Choroid plexus epithelial cell (primary cell): ENCODE data around the gene KRTAP16-1.
"Not testable (repeated sequence)": the region's sequence is repeated elsewhere in the genome, so short reads cannot be mapped to it uniquely, and the experiment has no call there.

Experiments
- DNase-seq: peaks from one replicate; pipeline ENCODE4 v3.0.0-alpha.2; 2010; ENCODE audit warnings: low read depth
- H3K4me3 ChIP-seq: 2 replicates; pipeline ENCODE4 v1.5.1; 2011; ENCODE audit warnings: low read depth, mild to moderate bottlenecking, control low read depth, low read length, moderate library complexity
- CTCF ChIP-seq: conservative IDR thresholded peaks from 2 replicates; pipeline ENCODE4 v1.5.1; 2011; ENCODE audit warnings: low read depth, mild to moderate bottlenecking, control low read depth, inconsistent platforms, low read length, moderate library complexity

KRTAP16-1 gene

DNA sequence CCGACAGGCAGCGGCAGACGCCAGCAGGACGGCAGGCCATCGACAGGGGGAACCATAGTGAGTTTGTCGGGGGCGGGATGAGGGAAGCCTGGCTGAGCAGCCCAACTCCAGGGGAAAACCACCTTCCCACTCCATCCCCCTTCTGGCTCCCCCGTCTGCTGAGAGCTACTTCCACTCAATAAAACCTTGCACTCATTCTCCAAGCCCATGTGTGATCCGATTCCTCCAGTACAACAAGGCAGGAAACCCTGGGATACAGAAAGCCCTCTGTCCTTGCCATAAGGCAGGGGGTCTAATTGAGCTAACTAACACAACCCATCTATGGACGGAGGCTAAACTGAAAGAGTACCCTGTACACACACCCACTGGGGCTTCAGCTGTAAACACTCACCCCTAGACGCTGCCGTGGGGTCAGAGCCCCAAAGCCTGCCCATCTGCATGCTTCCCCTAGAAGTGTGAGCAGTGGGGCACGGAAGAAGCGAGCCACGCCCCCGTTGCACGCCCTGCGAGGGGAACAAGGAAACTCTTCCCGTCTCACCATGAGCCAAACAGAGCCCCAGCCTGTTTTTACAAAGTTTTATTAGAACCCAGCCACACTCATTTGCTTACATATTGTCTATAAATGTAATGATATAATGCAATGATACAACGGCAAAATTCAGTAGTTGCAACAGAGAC is 10.5 kb downstream of the KRTAP16-1 start:
- H3K4me3 ChIP-seq = no peak overlapping the region
- TF ChIP-seq CTCF = no peak

GRCh38 chr17:41296846-41297245 is 12.3 kb downstream of the KRTAP16-1 start:
- no peak overlapping the region for H3K4me3 ChIP-seq
- no peak for TF ChIP-seq CTCF
- no peak for DNase-seq

More for the DNA sequence above, 10.5 kb downstream of the KRTAP16-1 start:
- DNase-seq = no peak

DNA sequence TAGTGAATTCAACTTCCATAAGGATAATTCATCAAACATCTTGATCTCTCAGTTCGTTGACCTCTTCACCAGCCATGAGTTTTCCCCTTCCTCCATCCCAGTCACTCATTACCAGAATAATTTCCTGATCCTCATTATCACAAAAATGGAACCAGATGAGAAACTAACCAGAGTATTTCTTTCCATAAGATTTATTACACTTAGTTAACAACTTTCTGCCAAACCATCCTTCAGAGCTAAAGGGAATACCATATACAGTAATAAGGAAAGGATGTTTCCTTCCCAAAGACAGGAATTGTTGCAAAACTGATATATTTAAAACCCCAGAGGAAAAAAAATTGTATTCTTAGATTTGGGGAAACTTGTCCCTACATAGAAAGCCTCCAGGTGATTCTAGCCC is 15.1 kb downstream of the KRTAP16-1 start:
- no peak for TF ChIP-seq CTCF
- no peak overlapping the region for H3K4me3 ChIP-seq
- DNase-seq = no peak

DNA sequence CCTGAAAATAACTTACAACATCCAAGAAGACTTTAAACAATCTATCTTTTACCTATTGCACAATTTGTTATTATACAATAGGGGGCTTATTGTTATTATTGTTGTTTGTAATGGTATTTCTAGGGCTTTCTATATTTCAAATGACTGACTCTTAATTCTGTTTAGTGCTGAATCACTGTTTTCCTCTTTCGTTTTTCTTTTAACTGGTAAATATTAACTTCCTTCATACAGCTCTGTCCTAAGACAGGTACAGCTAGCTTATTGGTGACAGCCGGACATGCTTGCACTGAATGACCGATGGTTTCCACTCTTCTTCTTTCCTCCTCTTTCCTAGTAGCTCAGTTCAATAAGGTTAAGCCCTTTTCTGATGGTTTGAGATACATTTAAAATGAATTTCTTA is 22.1 kb downstream of the KRTAP16-1 start:
- no peak overlapping the region for H3K4me3 ChIP-seq
- TF ChIP-seq CTCF = no peak
- no peak for DNase-seq

DNA sequence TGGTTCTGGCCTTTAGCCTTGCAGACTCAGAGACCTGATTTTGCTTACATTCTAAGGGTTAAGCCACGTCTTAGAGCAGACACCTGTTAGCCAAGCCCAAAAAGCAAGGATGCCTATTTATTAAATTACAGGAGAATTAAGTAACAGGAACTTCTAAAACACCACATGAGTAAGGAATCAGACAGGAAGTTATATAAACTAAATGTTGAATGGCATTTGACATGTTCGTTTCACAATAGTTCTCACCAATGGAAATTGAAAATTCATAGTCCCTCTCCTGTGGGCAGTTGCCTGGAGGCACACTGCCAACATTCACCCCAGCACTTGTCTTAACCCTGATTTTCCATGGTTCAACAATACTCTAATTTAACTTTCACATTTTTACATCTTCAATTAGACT is 24.6 kb downstream of the KRTAP16-1 start:
- TF ChIP-seq CTCF = no peak
- no peak for DNase-seq
- no peak overlapping the region for H3K4me3 ChIP-seq

GRCh38 chr17:41284043-41284442 is 25.1 kb downstream of the KRTAP16-1 start:
- no peak overlapping the region for H3K4me3 ChIP-seq
- no peak for TF ChIP-seq CTCF
- peak; percentile 20 for DNase-seq

DNA sequence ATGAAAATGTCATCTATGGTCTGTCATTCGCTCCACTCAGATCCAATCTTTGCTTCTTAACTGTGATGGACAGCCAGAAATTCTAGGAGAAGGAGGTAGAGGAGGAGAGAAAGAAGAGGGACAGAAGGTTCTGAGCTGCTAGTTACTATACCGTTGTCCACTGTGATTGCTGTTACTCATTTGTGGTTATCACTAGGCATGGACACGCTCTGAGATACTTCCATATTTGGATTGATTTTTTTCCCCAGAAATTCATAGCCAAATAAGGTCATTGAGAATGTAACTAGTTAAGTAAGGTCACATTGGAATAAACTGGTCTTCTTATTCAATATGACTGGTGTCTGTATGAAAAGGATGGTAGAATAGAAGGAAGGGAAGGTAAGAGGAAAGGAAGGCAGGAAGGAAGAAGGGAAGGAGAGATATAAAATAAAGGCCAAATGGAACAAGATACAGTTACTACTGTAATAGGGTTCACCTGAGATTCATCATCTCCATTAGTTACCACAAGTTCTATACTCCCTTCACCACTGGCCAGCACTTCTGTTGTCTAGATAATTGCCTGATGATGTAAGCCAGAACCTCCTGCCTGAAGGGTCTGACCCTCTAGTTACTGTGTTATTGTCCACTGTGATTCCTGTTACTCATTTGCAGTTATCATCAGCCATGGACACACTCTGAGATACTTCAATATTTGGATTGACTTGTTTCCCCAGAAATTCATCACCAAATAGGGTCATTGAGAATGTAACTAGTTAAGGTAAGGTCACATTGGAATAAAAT is 30.7 kb downstream of the KRTAP16-1 start:
- no peak for TF ChIP-seq CTCF
- DNase-seq = no peak
- no peak overlapping the region for H3K4me3 ChIP-seq

DNA sequence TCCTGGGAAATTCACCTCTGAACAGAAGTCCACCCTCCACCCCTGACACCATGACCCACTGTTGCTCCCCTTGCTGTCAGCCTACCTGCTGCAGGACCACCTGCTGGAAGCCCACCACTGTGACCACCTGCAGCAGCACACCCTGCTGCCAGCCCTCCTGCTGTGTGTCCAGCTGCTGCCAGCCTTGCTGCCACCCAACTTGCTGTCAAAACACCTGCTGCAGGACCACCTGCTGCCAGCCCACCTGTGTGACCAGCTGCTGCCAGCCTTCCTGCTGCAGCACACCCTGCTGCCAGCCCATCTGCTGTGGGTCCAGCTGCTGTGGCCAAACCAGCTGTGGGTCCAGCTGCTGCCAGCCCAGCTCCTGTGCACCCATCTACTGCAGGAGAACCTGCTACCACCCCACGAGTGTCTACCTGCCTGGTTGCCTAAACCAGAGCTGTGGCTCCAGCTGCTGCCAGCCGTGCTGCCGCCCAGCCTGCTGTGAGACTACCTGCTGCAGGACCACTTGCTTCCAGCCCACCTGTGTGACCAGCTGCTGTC is 33.4 kb downstream of the KRTAP16-1 start, which contains the start of gene KRTAP9-7:
Gene KRTAP9-7, plus strand, starts transcription at position 51 of the 543 bp plus-strand sequence. Its CDS starts 0 bp downstream, at position 51.
- DNase-seq, H3K4me3 ChIP-seq: not testable (repeated sequence)
